Measurements from ENCODE around the gene EVPLL. TPM values are rescaled to one million over a fixed set of nuclear protein-coding genes. Genes with fewer than 3 reads are reported as not detected.

EVPLL gene
- total and polyA plus RNA-seq, 2 of the 4 experiments (the other 2 are of a cell fraction) = not detected

- TF ChIP-seq BHLHE40 (IDR thresholded peaks at IDR 0.05; ENCODE audit: low read depth, low read length) = no peak
These were observed 1.9 kb downstream of the EVPLL start (continued) for GRCh38 chr17:18379246-18380146.

- Histone ChIP-seq H3K79me1 (ENCODE audit: low read depth in 1 of 2, low read length in 2 of 2) (no peaks in the 10 kb centered on the region), H2BK15ac (ENCODE audit: low read depth, low read length) (no peak overlapping the region), H3K4me1 (ENCODE audit: control insufficient read depth, insufficient read depth, low read length) (no peaks in the 10 kb centered on the region), H3K4me3 (ENCODE audit: insufficient read depth, low read depth, low read length) (no peak overlapping the region), H3K9ac (ENCODE audit: low read depth, low read length) (no peak overlapping the region), H2BK5ac (ENCODE audit: low read depth, low read length, poor library complexity, severe bottlenecking) (no peak overlapping the region), H4K91ac (ENCODE audit: insufficient read depth, low read depth, low read length) (no peak overlapping the region), H3K56ac (ENCODE audit: extremely low read depth, insufficient read depth, low read length) (no peak overlapping the region), H4K20me1 (ENCODE audit: insufficient read depth, low read length) (no peaks in the 10 kb centered on the region), H3K14ac (replicated peaks; ENCODE audit: low read depth, low read length) (no peak overlapping the region), H4K5ac (ENCODE audit: low read depth, low read length) (no peak overlapping the region), H3K27ac (ENCODE audit: insufficient read depth, low read length) (no peak overlapping the region), H2AFZ (replicated peaks; ENCODE audit: low read length, poor library complexity) (no peak overlapping the region), H2AK9ac (replicated peaks; ENCODE audit: low read depth, low read length, poor library complexity) (no peak overlapping the region), H4K8ac (ENCODE audit: low read depth in 2 of 2, low read length in 2 of 2) (no peak overlapping the region), H2AK5ac (ENCODE audit: low read depth, low read length) (no peak overlapping the region), H3K36me3 (ENCODE audit: control insufficient read depth, insufficient read depth, low read length) (no peaks in the 10 kb centered on the region), H3K27me3 (ENCODE audit: control insufficient read depth, insufficient read depth, low read length) (peaks cover 28% of the 10 kb centered on the region), H3K4ac (ENCODE audit: low read depth, low read length) (no peak overlapping the region), H3K18ac (ENCODE audit: low read depth, low read length) (no peak overlapping the region), H2BK20ac (ENCODE audit: low read depth, low read length) (no peak overlapping the region), H3K4me2 (ENCODE audit: low read depth, low read length) (no peak overlapping the region), H2BK120ac (ENCODE audit: low read depth, low read length) (no peak overlapping the region), H3K23ac (ENCODE audit: low read depth, low read length) (no peak overlapping the region), H3K9me3 (ENCODE audit: control insufficient read depth, insufficient read depth, low read length) (no peaks in the 10 kb centered on the region), H3K9me1 (ENCODE audit: insufficient read depth, low read length) (no peaks in the 10 kb centered on the region)
- POLR2A ChIA-PET (ENCODE audit: unreplicated experiment) = no interaction called here
- no CpG with 5 or more reads among the region's 15 CpGs for WGBS, 2 experiments (ENCODE audit: extremely low coverage in 2 of 2, insufficient read length in 1 of 2)
- in situ Hi-C loops (cut with MboI; ENCODE audit: low sequenced_read_pairs) (no loop called here), intact Hi-C loops (cut with micrococcal nuclease) (no loop called here), dilution Hi-C loops (cut with HindIII; ENCODE audit: low sequenced_read_pairs, unreplicated experiment) (no loop called here)
- ATAC-seq (ENCODE audit: low read depth) (no peak), DNase-seq (no peak)
- no TSS peak for BruUV-seq (replicated peaks)
- CTCF ChIA-PET = no interaction called here
- TF ChIP-seq ELK1 (IDR thresholded peaks at IDR 0.05; ENCODE audit: borderline replicate concordance, low read depth, low read length) (no peak), CHD1 (IDR thresholded peaks at IDR 0.05; ENCODE audit: low read depth, low read length) (no peak), CEBPB (IDR thresholded peaks at IDR 0.05; ENCODE audit: low read depth, low read length) (no peak), FOS (IDR thresholded peaks at IDR 0.05; ENCODE audit: low read depth, low read length) (no peak), BHLHE40 (IDR thresholded peaks at IDR 0.05; ENCODE audit: low read depth, low read length) (no peak), POLR2A (IDR thresholded peaks at IDR 0.05; ENCODE audit: low read depth, low read length) (no peak), NFE2L2 (IDR thresholded peaks at IDR 0.05; ENCODE audit: low read depth, low read length) (no peak), RAD21 (IDR thresholded peaks at IDR 0.05; ENCODE audit: low read length) (no peak), USF2 (IDR thresholded peaks at IDR 0.05; ENCODE audit: low read depth, low read length) (no peak), MAFK (IDR thresholded peaks at IDR 0.05; ENCODE audit: low read depth, low read length) (no peak), MXI1 (IDR thresholded peaks at IDR 0.05; ENCODE audit: borderline replicate concordance, low read depth, low read length) (no peak), MAZ (IDR thresholded peaks at IDR 0.05; ENCODE audit: borderline replicate concordance, low read depth, low read length) (no peak), SMC3 (IDR thresholded peaks at IDR 0.05; ENCODE audit: low read depth, low read length) (no peak), RFX5 (IDR thresholded peaks at IDR 0.05; ENCODE audit: low read depth, low read length) (no peak), RCOR1 (IDR thresholded peaks at IDR 0.05; ENCODE audit: insufficient replicate concordance, low read length) (no peak)
These were observed 3.0 kb downstream of the EVPLL start for GRCh38 chr17:18380471-18381157.
